ENCODE measurements around the gene SELPLG.

DNA sequence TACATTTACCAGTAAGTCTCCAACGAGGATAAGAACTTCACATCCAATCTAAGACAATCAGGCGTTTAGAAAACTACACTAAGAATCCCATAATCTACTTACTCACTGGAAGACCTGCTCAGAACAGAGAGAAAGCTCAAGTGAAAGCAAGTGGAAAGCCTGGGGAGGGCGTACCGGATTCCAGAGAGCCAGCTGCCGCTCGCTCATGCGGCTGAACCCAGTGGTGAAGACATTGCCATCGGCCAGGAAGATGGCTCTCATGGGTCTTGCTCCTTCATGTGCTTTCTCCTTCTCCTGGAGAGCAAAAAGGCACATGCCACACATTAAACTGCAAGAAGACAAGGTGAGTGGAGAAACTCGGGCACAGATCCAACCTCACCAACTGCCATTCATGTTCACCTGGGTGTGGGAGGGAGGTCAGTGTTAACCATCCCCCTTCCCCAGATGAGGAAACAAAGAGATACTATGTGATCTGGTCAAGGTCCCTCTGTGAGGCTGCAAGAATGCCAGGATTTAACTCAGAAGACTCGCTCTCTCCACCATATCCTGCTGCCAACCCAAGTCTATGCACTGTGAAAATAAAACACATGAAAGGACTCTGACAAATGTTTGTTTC, 23.5 kb upstream of the SELPLG start:
- TF ChIP-seq CTCF (IDR thresholded peaks at IDR 0.05) (no peak), POLR2A (IDR thresholded peaks at IDR 0.05) (no peak), POLR2AphosphoS5 (IDR thresholded peaks at IDR 0.05) (no peak)
